Sigmoid colon (tissue), 4 donors: Measurements from ENCODE around the gene RPTOR.

Experiments used
- CTCF ChIP-seq, 4 experiments: fragments of 450-650 bp in 3 of 4; fragments of 200-600 bp in 1 of 4; IDR thresholded peaks; one replicate each; pipeline ENCODE4 v1.5.1; 2016 to 2019; ENCODE audit warnings: antibody characterized with exemption in 4 of 4, mild to moderate bottlenecking in 3 of 4, moderate library complexity in 2 of 4
- EP300 ChIP-seq, 4 donors: sonication (generic); formaldehyde crosslinking; IDR thresholded peaks; one replicate each; pipeline ENCODE4 v1.6.1; 2017; ENCODE audit warnings: antibody characterized with exemption in 4 of 4
- POLR2A ChIP-seq, 2 donors: fragments of 450-650 bp; IDR thresholded peaks; one replicate each; pipeline ENCODE4 v1.6.1; 2016; ENCODE audit warnings: antibody characterized with exemption in 2 of 2, mild to moderate bottlenecking in 2 of 2, moderate library complexity in 2 of 2
- POLR2AphosphoS5 ChIP-seq, 4 donors: sonication (generic); formaldehyde crosslinking; IDR thresholded peaks; one replicate each; pipeline ENCODE4 v1.6.1; 2017; ENCODE audit warnings: antibody characterized with exemption in 4 of 4

DNA sequence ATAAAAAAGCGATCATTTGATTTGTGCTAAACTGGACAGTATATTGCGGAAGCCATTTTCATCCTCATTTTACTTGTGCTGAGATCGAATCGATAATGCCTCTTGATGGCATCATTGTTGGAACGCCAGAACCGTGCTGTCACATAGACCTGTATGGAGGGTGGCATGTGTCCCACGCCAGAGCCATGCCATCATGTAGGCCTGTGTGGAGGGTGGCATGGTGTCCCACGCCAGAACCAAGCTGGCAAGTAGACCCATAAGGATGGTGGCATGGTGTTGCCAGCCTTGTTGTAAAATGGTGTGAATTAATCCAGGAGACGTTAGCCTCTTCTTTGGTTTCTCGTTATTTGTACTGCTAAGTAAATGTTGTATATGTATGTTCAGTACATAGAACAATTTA, 224.3 kb downstream of the RPTOR start:
- TF ChIP-seq POLR2A (IDR thresholded peaks at IDR 0.05) (no peak), EP300 (IDR thresholded peaks at IDR 0.05) (no peak), CTCF (IDR thresholded peaks at IDR 0.05) (no peak), POLR2AphosphoS5 (IDR thresholded peaks at IDR 0.05) (no peak)
